KBM-7 (cell line): Measurements from ENCODE around the gene CPN1.
"Not testable (repeated sequence)": the region's sequence is repeated elsewhere in the genome, so short reads cannot be mapped to it uniquely, and the experiment has no call there.

ENCODE experiments used
- DNase-seq: peaks from one replicate; pipeline ENCODE4 v3.0.0-alpha.2; 2015
- in situ Hi-C: fragments of 300-500 bp; cut with MboI; formaldehyde crosslinking; loops from 2 replicates; pipeline ENCODE4 v1.14.3; 2020; ENCODE audit warnings: low sequenced_read_pairs, low pct_unique_long_range_greater_than_20kb, mixed read lengths

Gene CPN1

DNA sequence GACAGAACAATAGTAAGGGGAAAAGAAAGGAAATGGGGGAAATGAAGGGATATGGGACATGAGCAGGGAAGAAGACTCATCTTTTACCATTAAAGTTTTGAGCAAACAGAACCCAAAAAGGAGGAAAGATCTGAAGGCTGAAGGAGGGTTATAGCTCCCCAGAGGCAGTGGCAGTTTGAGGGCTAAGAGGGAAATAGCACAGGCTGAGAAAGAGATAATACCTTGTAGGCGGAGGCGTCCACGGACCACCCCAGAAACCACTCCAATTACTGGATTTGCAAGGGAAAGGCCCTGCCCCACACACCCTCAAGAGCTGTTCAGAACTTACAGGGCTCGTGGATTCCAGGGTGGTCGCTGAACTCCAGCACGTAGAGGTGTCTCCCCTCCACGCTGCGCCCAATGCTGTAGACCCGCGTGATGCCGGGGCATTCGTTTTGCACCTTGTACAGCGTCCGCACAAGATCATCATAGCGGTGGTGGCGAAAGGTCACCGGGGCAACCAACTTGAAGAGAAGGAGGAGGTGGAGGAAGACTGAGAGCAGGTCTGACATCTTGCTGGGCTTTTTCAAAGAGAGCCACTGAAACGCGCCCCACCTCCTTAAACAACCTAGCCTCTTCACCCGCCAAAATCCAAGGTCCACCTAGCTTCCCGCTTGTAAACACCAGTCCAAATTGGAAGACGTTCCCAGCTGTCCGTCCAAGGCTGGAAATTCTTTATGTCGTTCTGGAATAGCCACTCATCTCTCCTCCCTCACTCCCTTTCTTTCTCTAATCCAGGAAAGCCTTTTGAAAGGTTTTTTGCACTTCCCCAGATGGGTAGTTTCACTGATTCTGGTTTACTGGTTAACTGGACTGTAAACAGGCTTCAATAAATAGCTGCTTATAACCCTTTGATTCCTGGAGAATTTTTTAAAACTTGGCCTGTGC lies at the start of gene CPN1:
CPN1 (minus strand) TSS at position 795 of the 927 bp plus-strand sequence; CDS start at position 551, 244 bp downstream.
- no peak for DNase-seq
- in situ Hi-C loops, result no loop called here

DNA sequence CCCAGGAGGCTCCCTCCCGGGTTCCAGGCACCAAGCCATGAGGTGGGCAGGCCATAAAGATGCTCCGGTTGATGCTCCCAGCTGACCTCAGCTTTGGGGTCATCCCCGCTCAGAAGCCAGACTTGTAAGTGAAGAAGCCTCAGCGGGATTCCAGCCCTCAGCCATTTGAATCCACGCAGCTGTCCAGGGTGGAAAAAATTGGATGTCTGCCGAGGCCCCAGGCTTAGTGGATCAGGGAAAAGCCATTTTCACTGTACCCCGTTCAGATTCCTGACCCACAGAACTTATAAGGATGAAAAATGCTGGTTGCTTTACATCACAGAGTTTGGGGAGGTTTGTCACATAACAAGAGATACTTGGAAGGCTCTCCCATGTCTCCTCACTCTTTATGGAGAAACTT lies 49.2 kb upstream of the CPN1 start:
- no peak for DNase-seq
- in situ Hi-C loops, result no loop called here

DNA sequence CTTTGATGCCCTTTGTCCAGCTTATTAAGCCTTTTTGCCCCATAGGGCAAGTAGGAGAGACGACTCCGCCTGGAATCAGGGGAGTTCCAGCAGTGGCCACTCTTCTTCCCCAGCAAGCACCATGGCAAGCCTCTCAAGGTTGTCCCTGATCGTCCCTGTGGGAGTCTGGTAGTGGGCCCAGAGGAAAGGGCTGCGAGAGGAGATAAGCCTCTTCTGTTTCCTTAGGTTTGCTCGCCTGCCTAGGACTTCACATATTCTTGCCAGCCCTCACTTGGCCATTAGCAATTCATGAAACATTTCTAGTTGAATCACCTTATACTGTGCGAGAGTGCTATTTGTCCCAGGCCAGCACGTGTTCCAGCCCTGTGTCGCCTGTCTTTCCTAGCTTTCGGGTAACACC lies 47.8 kb upstream of the CPN1 start:
- no peak for DNase-seq
- in situ Hi-C loops, result no loop called here

DNA sequence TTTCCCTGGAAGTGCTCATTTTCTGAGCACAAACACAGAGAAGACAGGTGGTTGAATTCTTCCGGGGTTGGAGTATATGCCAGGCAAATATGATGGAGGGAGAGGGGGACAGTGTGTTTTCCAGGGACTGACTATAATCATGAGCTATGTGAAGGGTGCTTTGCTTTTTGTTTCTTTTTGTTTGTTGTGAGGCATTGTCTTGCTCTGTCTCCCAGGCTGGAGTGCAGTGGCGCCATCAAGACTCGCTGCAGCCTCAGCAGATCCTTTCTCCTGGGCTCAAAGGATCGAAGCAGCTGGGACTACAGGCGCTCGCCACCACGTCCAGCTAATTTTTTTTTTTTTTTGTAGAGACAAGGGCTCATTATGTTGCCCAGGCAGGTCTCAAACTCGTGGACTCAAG lies 47.3 kb upstream of the CPN1 start:
- in situ Hi-C loops, result no loop called here
- DNase-seq, result no peak

DNA sequence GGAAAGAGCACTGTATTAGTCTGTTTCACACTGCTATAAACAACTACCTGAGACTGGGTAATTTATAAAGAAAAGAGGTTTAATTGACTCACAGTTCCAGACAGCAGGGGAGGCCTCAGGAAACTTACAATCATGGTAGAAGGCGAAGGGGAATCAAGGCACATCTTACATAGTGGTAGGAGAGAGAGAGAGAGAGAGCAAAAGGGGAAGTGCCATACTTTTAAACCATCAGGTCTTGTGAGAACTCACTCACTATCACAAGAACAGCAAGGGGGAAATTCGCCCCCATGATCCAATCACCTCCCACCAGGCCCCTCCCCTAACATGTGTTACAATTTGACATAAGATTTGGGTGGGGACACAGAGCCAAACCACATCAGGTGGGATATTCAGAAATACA lies 43.7 kb upstream of the CPN1 start:
- in situ Hi-C loops, DNase-seq: not testable (repeated sequence)

DNA sequence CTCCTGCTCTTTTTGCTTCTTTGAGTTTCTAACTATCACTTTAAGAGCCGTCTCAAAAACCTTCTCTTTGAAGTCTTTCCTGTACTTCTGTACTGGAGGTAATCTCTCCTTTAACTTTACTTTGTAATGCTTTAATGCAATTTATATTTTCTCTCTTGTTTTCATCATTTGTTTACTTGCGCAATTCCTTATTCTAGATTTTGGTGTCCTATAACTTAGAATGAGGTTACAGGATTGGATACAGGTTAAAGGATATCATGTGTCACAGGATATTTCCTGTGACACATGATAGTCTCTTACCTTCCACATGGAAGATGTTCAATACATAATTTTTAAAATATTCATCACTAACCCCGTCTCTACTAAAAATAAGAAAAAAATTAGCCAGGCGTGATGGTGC lies 42.4 kb upstream of the CPN1 start:
- in situ Hi-C loops, result no loop called here

DNA sequence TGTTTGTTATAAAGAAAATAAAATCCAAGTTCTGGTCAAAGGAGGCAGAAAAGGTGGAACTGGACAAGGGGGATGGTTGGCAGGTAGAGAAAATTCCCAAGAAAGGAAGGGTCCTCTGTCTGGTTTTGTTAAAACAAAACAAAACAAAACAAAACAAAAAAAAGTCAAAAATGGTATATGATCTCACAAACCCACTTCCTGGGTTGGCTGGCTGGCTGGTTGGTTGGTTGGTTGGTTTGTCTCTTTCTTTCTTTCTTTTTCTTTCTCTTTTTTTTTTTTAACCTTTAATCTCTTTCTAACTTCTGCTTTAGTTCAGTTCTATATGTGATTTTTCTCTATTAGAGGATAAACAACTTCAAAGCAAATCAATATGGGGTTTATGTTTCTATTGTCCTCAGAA lies 41.1 kb upstream of the CPN1 start:
- no peak for DNase-seq
- in situ Hi-C loops, result no loop called here

More for the DNA sequence above, 42.4 kb upstream of the CPN1 start:
- DNase-seq, result no peak

DNA sequence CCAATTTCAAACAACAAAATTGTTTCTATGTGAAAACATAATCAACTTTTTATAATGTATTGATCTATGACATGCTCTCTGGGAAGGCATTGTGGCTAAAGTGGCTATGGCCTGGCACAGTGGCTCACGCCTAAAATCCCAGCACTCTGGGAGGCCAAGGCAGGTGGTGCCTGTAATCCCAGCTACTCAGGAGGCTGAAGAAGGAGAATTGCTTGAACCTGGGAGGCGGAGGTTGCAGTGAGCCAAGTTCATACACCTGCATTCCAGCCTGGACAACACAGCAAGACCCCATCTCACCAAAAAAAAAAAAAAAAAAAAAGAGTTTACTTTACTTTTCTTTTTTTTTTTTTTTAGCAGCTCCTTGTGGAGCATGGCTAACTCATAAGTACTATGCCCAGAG lies 38.9 kb upstream of the CPN1 start:
- in situ Hi-C loops, result no loop called here
- DNase-seq, result no peak

DNA sequence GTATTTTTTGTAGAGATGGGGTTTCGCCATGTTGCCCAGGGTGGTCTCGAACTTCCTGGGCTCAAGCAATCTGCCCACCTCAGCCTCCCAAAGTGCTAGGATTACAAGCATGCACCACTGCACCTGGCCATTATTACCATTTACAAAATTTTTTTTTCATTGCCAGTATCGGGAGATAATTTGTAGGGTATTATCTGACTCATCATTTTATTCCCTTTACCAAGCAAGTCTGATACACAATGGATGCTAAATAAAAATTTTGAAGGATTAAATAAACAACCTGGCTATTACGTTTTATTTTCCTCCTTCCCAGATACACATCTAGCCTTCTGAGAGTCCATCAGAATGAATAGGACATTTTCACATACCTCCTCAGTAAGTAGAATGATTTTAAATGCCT lies 38.1 kb upstream of the CPN1 start:
- in situ Hi-C loops, result no loop called here
- no peak for DNase-seq

DNA sequence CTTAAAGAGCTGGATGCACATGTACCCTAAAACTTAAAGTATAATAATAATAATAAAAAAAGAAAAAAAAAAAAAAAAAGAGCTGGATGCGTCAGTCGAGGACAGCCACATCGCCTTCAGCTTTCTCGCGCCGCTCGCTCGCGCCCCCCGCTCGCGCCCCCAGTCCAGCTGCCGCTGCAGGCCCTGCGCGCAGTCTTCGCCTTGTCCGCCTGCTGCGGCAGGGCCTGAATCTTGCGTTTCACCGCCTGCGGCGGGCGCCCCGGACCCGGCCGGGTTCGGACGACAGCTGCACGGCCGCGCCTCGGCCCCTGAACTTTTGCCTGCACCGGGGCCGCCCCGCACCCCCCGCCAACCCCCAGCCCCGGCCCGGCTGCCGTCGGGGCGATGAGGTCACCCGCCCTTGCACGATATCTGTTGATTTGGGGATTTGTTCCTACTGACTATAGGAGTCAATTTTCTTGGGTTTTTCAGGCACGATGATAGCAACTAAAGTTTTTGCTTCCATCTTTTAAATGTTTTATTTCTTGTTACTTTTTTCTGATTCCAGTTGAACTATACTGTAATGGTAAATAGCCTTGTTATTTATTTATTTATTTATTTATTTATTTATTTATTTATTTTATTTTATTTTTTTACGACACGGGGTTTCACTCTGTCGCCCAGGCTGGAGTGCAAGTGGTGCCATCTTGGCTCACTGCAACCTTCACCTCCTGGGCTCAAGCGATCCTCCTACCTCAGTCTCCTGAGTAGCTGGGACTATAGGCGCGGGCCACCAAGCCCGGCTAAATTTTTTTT lies 33.5 kb upstream of the CPN1 start:
- DNase-seq, result no peak
- in situ Hi-C loops, result no loop called here

DNA sequence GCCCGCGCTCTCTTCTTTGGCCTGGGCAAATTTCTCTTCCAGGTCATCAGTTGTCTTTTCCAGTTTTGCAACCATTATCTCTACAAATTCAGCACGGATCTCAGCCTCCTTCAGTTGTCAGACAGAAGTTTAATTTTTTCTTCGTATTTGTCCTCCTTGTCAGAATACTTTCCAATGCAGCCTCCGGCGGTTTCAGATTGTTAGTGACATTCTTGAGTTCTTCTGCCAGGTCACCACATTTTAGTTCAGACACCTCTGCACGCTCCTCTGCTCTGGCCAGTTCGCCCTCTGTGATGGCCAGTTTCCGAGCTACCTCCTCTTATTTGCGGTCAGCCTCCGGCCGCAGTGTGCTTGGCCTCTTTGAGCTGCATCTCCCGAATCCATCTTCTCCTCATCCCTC lies 32.8 kb upstream of the CPN1 start:
- in situ Hi-C loops, result no loop called here
- DNase-seq, result no peak

DNA sequence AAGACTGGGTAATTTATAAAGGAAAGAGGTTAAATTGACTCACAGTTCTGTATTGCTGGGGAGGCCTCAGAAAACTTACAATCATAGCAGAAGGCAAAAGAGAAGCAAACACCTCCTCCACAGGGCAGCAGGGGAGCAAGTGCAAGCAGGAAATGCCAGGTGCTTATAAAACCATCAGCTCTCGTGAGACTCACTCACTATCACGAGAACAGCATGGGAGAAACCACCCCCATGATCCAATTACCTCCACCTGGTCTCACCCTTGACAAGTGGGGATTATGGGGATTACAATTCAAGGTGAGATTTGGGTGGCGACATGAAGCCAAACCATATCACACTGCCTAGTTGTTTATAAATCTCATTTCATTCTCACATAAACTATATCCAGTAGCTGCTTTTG lies 28.0 kb upstream of the CPN1 start:
- no peak for DNase-seq
- in situ Hi-C loops, result no loop called here

DNA sequence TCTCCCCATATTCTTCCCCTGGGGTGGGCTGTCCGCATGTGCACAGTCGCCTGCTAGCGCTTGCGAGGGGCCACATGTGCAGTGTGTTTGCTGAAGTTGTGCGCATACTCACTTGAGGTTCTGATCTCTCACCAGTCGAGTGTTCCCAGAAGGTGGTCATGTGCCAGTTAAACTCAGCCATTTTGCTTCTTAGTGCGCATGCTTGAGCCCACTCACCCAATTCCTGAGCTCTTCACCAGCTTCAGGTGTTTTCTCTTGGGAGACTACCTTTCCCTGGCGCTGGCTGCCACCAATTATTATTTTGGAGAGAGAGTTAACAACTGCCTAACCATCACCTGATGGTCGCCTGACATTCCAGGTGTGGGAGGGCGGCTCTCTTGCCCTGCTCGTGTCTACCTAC lies 25.2 kb upstream of the CPN1 start:
- DNase-seq, result no peak
- in situ Hi-C loops, result no loop called here

DNA sequence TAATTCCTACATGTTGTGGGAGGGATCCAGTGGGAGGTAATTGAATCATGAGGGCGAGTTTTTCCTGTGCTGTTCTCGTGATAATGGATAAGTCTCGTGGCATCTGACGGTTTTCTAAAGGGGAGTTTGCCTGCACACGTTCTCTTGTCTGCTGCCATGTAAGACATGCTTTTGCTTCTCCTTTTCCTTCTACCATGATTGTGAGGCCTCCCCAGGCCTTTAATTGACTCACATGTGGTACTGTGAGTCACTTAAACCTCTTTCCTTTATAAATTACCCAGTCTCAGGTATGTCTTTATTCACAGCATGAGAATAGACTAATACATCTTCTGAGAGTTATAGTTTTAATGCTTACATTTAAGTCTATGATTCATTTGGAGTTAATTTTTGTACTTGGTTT lies 22.6 kb upstream of the CPN1 start:
- DNase-seq, result no peak
- in situ Hi-C loops, result no loop called here

DNA sequence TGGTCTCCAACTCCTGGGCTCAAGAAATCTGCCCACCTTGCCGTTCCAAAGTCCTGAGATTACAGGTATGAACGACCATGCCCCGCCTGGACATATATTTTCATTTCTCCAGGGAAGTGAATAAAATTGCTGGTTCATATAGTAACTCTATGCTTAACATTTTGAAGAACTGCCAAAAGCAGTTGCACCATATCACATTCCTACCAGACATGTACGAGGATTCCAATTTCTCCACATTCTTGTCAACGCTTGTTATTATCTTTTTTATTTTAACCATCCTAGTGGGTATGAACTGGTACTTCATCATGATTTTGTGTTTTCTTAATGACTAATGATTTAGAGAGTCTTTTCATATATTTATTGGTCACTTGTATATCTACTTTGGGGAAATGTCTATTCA lies 21.9 kb upstream of the CPN1 start:
- in situ Hi-C loops, result no loop called here

DNA sequence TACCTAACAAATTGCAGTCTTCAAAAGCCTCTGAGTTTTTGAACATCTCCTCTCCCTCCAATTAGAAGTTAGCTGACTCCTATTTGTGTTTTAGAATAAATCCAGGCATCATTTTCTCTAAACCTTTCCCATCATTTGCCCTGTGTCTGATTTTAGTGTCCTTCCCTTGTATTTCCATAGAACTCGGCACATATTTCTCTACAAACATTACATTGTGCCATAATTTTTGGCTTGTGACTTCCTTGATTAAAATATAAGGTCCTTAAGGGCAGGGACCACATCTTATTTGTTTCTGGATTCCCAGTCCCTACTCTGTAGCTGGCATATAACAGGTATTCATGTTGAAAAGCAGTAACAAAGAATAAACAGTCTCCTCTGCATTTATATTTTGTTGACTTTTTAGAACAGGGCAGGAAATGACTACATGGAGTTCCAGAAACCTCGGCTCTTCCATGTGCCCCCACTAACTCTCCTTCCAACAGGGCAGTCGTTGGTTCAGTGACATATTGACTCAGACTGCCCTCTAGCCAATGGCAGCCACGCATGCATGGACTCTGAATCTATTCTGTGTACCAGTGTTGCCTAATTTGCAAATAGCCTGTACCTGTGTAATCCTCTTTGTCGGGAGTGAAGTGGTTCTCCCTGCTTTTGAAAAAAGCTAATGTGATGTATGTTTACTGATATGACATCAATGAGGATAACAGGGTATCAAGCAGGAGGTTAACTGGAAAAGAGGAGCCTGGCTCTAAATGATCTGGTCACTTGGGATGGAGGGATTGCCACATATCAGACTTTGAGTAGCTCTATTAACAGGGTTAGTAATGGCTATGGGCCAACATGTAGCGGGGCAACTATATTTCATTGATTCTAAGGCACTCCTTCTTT lies 19.8 kb upstream of the CPN1 start:
- DNase-seq, result no peak
- in situ Hi-C loops, result no loop called here

More for the DNA sequence above, 21.9 kb upstream of the CPN1 start:
- no peak for DNase-seq

DNA sequence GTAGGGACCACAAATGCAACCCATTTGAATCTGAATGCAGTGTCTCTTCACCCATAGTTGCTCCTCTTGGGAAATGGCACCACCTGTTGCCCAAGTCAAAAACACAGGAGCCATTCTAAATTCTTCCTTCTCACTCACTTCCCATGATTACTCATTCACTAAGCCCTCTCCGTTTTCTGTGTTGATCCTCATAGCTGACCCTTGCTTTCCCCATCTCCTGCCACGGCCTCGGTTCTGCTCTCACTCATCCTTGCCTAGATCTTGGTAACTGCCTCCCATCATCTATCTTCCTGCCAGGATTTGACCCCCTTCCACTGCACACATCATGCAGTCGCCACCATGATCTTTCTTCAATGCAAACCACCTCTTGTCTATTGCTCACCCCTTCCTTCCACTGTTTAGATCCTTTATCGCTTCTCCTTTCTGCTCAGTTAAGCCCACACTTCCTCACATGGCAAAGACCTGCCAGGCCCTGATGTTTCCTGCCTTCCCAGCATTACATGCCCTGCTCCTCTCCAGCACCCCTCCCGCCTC lies 19.0 kb upstream of the CPN1 start:
- in situ Hi-C loops, result no loop called here
- DNase-seq, result peak; percentile 15

DNA sequence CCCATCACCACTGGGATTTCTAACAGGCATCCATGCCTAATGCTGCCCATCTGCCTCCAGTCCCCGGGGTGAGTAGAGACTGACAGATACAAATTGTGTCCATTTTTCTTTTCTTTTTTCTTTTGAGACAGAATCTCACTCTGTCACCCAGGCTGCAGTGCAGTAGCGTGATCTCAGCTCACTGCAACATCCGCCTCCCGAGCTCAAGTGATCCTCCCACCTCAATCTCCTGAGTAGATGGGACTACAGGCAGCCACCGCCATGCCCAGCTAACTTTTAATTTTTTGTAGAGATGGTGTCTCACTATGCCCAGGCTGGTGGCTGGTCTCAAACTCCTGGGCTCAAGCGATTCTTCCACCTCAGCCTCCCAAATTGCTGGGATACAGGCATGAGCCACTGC lies 7.6 kb upstream of the CPN1 start:
- no peak for DNase-seq
- in situ Hi-C loops, result no loop called here

DNA sequence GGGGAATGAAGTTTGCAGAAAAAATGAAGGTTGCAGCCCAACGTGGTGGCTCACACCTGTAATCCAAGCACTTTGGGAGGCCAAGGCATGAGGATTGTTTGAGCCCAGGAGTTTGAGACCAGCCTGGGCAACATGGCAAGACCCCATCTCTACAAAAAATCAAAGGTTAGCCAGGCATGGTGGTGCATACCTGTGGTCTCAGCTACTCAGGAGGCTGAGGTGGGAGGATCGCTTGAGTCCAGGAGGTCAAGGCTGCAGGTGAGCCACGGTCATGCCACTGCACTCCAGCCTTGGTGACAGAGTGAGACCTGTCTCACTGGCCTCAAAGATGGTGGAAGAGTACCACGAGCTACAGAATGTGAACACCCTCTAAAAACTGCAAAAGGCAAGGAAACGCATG lies 5.0 kb upstream of the CPN1 start:
- in situ Hi-C loops, DNase-seq: not testable (repeated sequence)
